ENCODE measurements around the gene SCARF2. TPM values are rescaled to one million over a fixed set of nuclear protein-coding genes. Genes with fewer than 3 reads are reported as not detected.

SCARF2 gene
- total RNA-seq, 1 donor from 2014 or later = 23.4 TPM

DNA sequence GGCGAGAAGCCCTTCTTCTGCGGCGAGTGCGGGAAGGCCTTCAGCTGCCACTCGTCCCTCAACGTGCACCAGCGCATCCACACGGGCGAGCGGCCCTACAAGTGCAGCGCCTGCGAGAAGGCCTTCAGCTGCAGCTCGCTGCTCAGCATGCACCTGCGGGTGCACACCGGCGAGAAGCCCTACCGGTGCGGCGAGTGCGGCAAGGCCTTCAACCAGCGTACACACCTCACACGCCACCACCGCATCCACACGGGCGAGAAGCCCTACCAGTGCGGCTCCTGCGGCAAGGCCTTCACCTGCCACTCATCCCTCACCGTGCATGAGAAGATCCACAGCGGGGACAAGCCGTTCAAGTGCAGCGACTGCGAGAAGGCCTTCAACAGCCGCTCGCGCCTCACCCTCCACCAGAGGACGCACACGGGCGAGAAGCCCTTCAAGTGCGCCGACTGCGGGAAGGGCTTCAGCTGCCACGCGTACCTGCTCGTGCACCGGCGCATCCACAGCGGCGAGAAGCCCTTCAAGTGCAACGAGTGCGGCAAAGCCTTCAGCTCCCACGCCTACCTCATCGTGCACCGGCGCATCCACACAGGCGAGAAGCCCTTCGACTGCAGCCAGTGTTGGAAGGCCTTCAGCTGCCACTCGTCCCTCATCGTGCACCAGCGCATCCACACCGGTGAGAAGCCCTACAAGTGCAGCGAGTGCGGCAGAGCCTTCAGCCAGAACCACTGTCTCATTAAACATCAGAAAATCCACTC, 31.5 kb downstream of the SCARF2 start:
- H3K27me3 Mint-ChIP-seq (ENCODE audit: low read depth) = no peaks in the 10 kb centered on the region
- H3K4me1 Mint-ChIP-seq = no peaks in the 10 kb centered on the region
- peaks cover 3% of the 10 kb centered on the region for H3K36me3 Mint-ChIP-seq (ENCODE audit: low read depth)
- no peak for TF ChIP-seq CTCF (conservative IDR thresholded peaks at IDR 0.05)
- no peak for DNase-seq (ENCODE audit: low read depth, low spot score)
- H3K4me3 Mint-ChIP-seq = no peak overlapping the region
- H3K9me3 Mint-ChIP-seq = no peaks in the 10 kb centered on the region
- H3K27ac Mint-ChIP-seq (ENCODE audit: unreplicated experiment) = no peak overlapping the region

DNA sequence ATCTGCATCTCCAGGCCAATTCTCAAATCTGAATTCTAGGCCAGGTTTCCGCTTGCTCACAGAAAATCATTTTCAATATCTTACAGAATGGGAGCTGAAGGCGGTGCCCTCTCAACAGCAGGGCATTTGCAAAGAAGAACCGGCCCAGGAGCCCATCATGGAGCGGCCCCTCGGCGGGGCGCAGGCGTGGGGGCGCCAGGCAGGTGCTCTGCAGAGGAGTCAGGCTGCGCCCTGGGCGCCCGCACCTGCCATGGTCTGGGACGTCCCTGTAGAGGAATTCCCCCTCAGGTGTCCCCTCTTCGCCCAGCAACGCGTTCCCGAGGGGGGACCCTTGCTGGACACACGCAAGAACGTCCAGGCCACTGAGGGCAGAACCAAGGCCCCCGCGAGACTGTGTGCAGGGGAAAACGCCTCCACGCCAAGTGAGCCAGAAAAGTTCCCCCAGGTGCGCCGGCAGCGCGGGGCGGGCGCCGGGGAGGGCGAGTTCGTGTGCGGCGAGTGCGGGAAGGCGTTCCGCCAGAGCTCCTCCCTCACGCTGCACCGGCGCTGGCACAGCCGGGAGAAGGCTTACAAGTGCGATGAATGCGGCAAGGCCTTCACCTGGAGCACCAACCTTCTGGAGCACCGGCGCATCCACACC, 32.2 kb downstream of the SCARF2 start:
- TF ChIP-seq CTCF (conservative IDR thresholded peaks at IDR 0.05) = no peak
- no peaks in the 10 kb centered on the region for H3K27me3 Mint-ChIP-seq (ENCODE audit: low read depth)
- no peak for DNase-seq (ENCODE audit: low read depth, low spot score)
- H3K9me3 Mint-ChIP-seq = no peaks in the 10 kb centered on the region
- H3K4me3 Mint-ChIP-seq = no peak overlapping the region
- H3K27ac Mint-ChIP-seq (ENCODE audit: unreplicated experiment) = no peak overlapping the region
- no peaks in the 10 kb centered on the region for H3K4me1 Mint-ChIP-seq
- H3K36me3 Mint-ChIP-seq (ENCODE audit: low read depth) = peaks cover 3% of the 10 kb centered on the region

DNA sequence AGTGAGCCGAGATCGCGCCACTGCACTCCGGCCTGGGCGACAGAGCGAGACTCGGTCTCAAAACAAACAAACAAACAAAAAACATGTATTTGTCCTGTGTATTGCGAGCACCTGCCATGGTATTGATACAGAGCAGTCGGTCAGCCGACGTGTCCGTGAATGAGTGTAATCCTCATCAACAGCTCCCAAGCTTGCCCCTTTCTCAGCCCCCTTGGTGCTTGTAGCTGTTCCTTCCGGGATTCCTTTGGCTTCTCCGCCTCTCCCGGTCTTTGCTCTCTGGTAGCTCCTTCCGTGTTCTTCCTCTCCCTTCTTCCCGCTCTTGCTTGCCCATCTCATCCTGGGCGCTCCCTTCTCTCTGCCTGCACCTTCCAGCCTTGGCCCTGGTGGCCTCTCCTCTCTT, 32.7 kb downstream of the SCARF2 start:
- Mint-ChIP-seq H3K4me1 (no peaks in the 10 kb centered on the region), H3K9me3 (no peaks in the 10 kb centered on the region), H3K27ac (ENCODE audit: unreplicated experiment) (no peak overlapping the region), H3K4me3 (no peak overlapping the region), H3K36me3 (ENCODE audit: low read depth) (peaks cover 4% of the 10 kb centered on the region), H3K27me3 (ENCODE audit: low read depth) (no peaks in the 10 kb centered on the region)
- TF ChIP-seq CTCF (conservative IDR thresholded peaks at IDR 0.05) = no peak
- no peak for DNase-seq (ENCODE audit: low read depth, low spot score)

GRCh38 chr22:20403779-20404140, 33.9 kb downstream of the SCARF2 start:
- Mint-ChIP-seq H3K4me3 (no peak overlapping the region), H3K27me3 (ENCODE audit: low read depth) (no peaks in the 10 kb centered on the region), H3K36me3 (ENCODE audit: low read depth) (peaks cover 5% of the 10 kb centered on the region), H3K4me1 (peaks cover 1% of the 10 kb centered on the region), H3K9me3 (no peaks in the 10 kb centered on the region), H3K27ac (ENCODE audit: unreplicated experiment) (no peak overlapping the region)
- TF ChIP-seq CTCF (conservative IDR thresholded peaks at IDR 0.05) = no peak
- DNase-seq (ENCODE audit: low read depth, low spot score) = no peak

GRCh38 chr22:20402960-20403778, 34.5 kb downstream of the SCARF2 start:
- H3K36me3 Mint-ChIP-seq (ENCODE audit: low read depth) = peaks cover 5% of the 10 kb centered on the region
- no peak for DNase-seq (ENCODE audit: low read depth, low spot score)
- no peak for TF ChIP-seq CTCF (conservative IDR thresholded peaks at IDR 0.05)
- no peaks in the 10 kb centered on the region for H3K27me3 Mint-ChIP-seq (ENCODE audit: low read depth)
- no peak overlapping the region for H3K27ac Mint-ChIP-seq (ENCODE audit: unreplicated experiment)
- H3K4me3 Mint-ChIP-seq = no peak overlapping the region
- H3K9me3 Mint-ChIP-seq = no peaks in the 10 kb centered on the region
- H3K4me1 Mint-ChIP-seq = peaks cover 7% of the 10 kb centered on the region

All from neural crest cell (in vitro differentiated cells).